ENCODE results near the gene SCO2. TPM values are rescaled to one million over a fixed set of nuclear protein-coding genes. Genes with fewer than 3 reads are reported as not detected.

SCO2 gene
- total RNA-seq, 4 donors from 2014 or later: 1.5 to 10.7 (median 8.3) TPM

Other genes with a start within 250 kb of the SCO2 start
- gene PLXNB2, start 218.0 kb downstream of the SCO2 start, total RNA-seq: 100 to 1,000 TPM in 2 of 4 donors, 10 to 100 TPM in 2; 59.2 to 128 (median 97.0) TPM
- 1 to 10 TPM; 1.5 to 4.0 (median 1.9) TPM for gene DENND6B, start 198.6 kb downstream of the SCO2 start, total RNA-seq
- 10 to 100 TPM; 23.8 to 86.3 (median 37.0) TPM for gene PPP6R2, start 182.3 kb downstream of the SCO2 start, total RNA-seq
- 10 to 100 TPM; 19.9 to 66.1 (median 26.7) TPM for gene SBF1, start 50.6 kb downstream of the SCO2 start, total RNA-seq
- not detected for gene ADM2, start 44.1 kb downstream of the SCO2 start, total RNA-seq
- not detected for gene MIOX, start 38.7 kb downstream of the SCO2 start, total RNA-seq
- gene LMF2, start 17.9 kb downstream of the SCO2 start, total RNA-seq: 10 to 100 TPM; 24.1 to 76.3 (median 37.0) TPM
- gene NCAPH2, start 17.4 kb downstream of the SCO2 start, total RNA-seq: 10 to 100 TPM; 15.3 to 55.6 (median 27.8) TPM
- 100 to 1,000 TPM in 3 of 4 donors, 10 to 100 TPM in 1; 28.9 to 129 (median 108) TPM for gene TYMP, start 4.4 kb upstream of the SCO2 start, total RNA-seq
- gene KLHDC7B, start 20.3 kb upstream of the SCO2 start, total RNA-seq: not detected
- gene SYCE3, start 37.3 kb upstream of the SCO2 start, total RNA-seq: 1 to 10 TPM in 2 of 4 donors, not detected in 2; 2.2 to 3.3 TPM
- gene CPT1B, start 52.8 kb upstream of the SCO2 start, total RNA-seq: 10 to 100 TPM in 2 of 4 donors, 1 to 10 TPM in 2; 7.8 to 20.3 (median 10.8) TPM
- gene CHKB, start 57.3 kb upstream of the SCO2 start, total RNA-seq: 10 to 100 TPM; 44.7 to 80.3 (median 51.3) TPM
- 1 to 10 TPM in 1 of 4 donors, under 1 TPM in 2, not detected in 1; 0.19 to 1.1 (median 0.51) TPM for gene MAPK8IP2, start 75.2 kb upstream of the SCO2 start, total RNA-seq
- gene ARSA, start 102.6 kb upstream of the SCO2 start, total RNA-seq: 10 to 100 TPM; 19.9 to 56.1 (median 32.4) TPM
- 10 to 100 TPM in 3 of 4 donors, 1 to 10 TPM in 1; 5.1 to 87.2 (median 15.2) TPM for gene SHANK3, start 147.2 kb upstream of the SCO2 start, total RNA-seq
- gene ACR, start 212.6 kb upstream of the SCO2 start, total RNA-seq: 1 to 10 TPM in 2 of 4 donors, not detected in 2; 1.3 to 1.5 TPM

All from subcutaneous adipose tissue (tissue), 4 donors.